ENCODE data around the gene GDPD1. TPM values are rescaled to one million over a fixed set of nuclear protein-coding genes. Genes with fewer than 3 reads are reported as not detected.

Gene GDPD1
- total and polyA plus RNA-seq, 2 donors (not counting 3 experiments of a cell fraction or from before 2014, with no cell fraction given): 2.5 to 4.9 TPM

- Histone ChIP-seq H3K9ac (replicated peaks; ENCODE audit: extremely low read depth, insufficient read depth, low read length) (no peak overlapping the region), H3K79me2 (ENCODE audit: control insufficient read depth, insufficient read depth, low read length) (no peaks in the 10 kb centered on the region), H3K27ac (ENCODE audit: insufficient read depth, low read depth, low read length) (no peak overlapping the region), H3K4me2 (ENCODE audit: insufficient read depth, low read length) (no peak overlapping the region), H3K9me1 (replicated peaks; ENCODE audit: control insufficient read depth, extremely low read depth, insufficient read depth, low read length) (no peaks in the 10 kb centered on the region), H3K36me3 (ENCODE audit: control insufficient read depth in 2 of 2, extremely low read depth in 1 of 2, insufficient read depth in 2 of 2, low read length in 2 of 2) (no peaks in the 10 kb centered on the region), H3K4me1 (ENCODE audit: control insufficient read depth, extremely low read depth, insufficient read depth, low read length) (no peaks in the 10 kb centered on the region), H2AFZ (ENCODE audit: low read depth, low read length) (no peak overlapping the region), H4K20me1 (replicated peaks; ENCODE audit: control insufficient read depth, extremely low read depth, insufficient read depth, low read length) (no peaks in the 10 kb centered on the region), H3K27me3 (ENCODE audit: control insufficient read depth in 2 of 2, insufficient read depth in 2 of 2, low read length in 2 of 2) (no peaks in the 10 kb centered on the region), H3K9me3 (replicated peaks; ENCODE audit: control insufficient read depth, insufficient read depth, low read length) (no peaks in the 10 kb centered on the region), H3K4me3 (replicated peaks in 1 of 3; ENCODE audit: insufficient read depth in 1 of 3, low read depth in 1 of 3, low read length in 3 of 3) (no peak overlapping the region)
- CTCF ChIA-PET: interaction anchor here (0.9 to 1.3 kb wide), 2 partner anchors 9 to 321 kb away, joined by 3 to 4 read pairs; no protein-coding TSS in a partner anchor
- no peak for TF ChIP-seq FOS (IDR thresholded peaks at IDR 0.05; ENCODE audit: borderline replicate concordance, insufficient read depth, low read length)
- TF ChIP-seq EZH2 (IDR thresholded peaks at IDR 0.05; ENCODE audit: borderline replicate concordance, low read depth, low read length, severe bottlenecking): no peak
- no peak for TF ChIP-seq POLR2A (IDR thresholded peaks at IDR 0.05; ENCODE audit: low read depth, low read length)
- TF ChIP-seq POLR2AphosphoS5 (IDR thresholded peaks at IDR 0.05; ENCODE audit: insufficient read depth, low read depth, low read length): no peak
- TF ChIP-seq JUN (IDR thresholded peaks at IDR 0.05; ENCODE audit: borderline replicate concordance, insufficient read depth, insufficient read length, low read depth): no peak
- no peak for TF ChIP-seq GATA2 (IDR thresholded peaks at IDR 0.05; ENCODE audit: insufficient read depth, insufficient read length, low read depth, low read length)
- TF ChIP-seq CTCF (IDR thresholded peaks at IDR 0.05; ENCODE audit: extremely low read depth in 1 of 2, insufficient read depth in 1 of 2, low read depth in 1 of 2, low read length in 2 of 2): no peak
- BruUV-seq (replicated peaks): no TSS peak
- DNase-seq (ENCODE audit: low read depth, low spot score) (no peak), FAIRE-seq (no peak)
- dilution Hi-C loops (cut with MboI; ENCODE audit: extremely low pct_ligation_motif_present, low sequenced_read_pairs) (no loop called here), intact Hi-C loops (cut with micrococcal nuclease) (no loop called here)
- POLR2A ChIA-PET: no interaction called here
These were observed 18.6 kb downstream of the GDPD1 start for GRCh38 chr17:59238906-59239305.

Data from endothelial cell of umbilical vein (primary cell).